GM18511 (cell line): ENCODE measurements around the gene CFAP99.
"Not testable (repeated sequence)": the region's sequence is repeated elsewhere in the genome, so short reads cannot be mapped to it uniquely, and the experiment has no call there.

ENCODE experiments used
- ATAC-seq: cut with Tn5 transposase; IDR thresholded peaks from one replicate; pipeline ENCODE4 v1.9.1; 2021; ENCODE audit warnings: mild to moderate bottlenecking, moderate library complexity; ENCODE audit not compliant: unreplicated experiment

Gene CFAP99

GRCh38 chr4:2465032-2465431, 46.3 kb downstream of the CFAP99 start:
- ATAC-seq = no peak

- ATAC-seq = not testable (repeated sequence)
These were observed 46.8 kb downstream of the CFAP99 start for GRCh38 chr4:2465544-2465943.

- peak; percentile 82 for ATAC-seq
These were observed 49.9 kb downstream of the CFAP99 start, which contains the start of gene RNF4 for GRCh38 chr4:2468456-2469191. TSS of gene RNF4 (plus strand) at chr4:2469106. CDS start at chr4:2490494, 21,388 bp downstream.

- peak; percentile 66 for ATAC-seq
These were observed 50.6 kb downstream of the CFAP99 start for GRCh38 chr4:2469192-2469984.

GRCh38 chr4:2470791-2471190, 52.0 kb downstream of the CFAP99 start:
- no peak for ATAC-seq

- no peak for ATAC-seq
These were observed 53.4 kb downstream of the CFAP99 start for GRCh38 chr4:2472187-2472586.

GRCh38 chr4:2478229-2478628, 59.5 kb downstream of the CFAP99 start:
- ATAC-seq = no peak

- ATAC-seq = no peak
These were observed 61.9 kb downstream of the CFAP99 start for GRCh38 chr4:2480649-2481048.

- ATAC-seq = no peak
These were observed 63.4 kb downstream of the CFAP99 start for GRCh38 chr4:2482192-2482591.

GRCh38 chr4:2482693-2483092, 63.9 kb downstream of the CFAP99 start:
- peak; percentile 57 for ATAC-seq

GRCh38 chr4:2483237-2483636, 64.5 kb downstream of the CFAP99 start:
- ATAC-seq = no peak

- no peak for ATAC-seq
These were observed 65.4 kb downstream of the CFAP99 start for GRCh38 chr4:2484185-2484584.

- ATAC-seq = peak; percentile 68
These were observed 66.2 kb downstream of the CFAP99 start for GRCh38 chr4:2484993-2485392.

GRCh38 chr4:2485956-2486355, 67.2 kb downstream of the CFAP99 start:
- no peak for ATAC-seq

GRCh38 chr4:2486981-2487380, 68.2 kb downstream of the CFAP99 start:
- no peak for ATAC-seq

- ATAC-seq = peak; percentile 66
These were observed 68.9 kb downstream of the CFAP99 start for GRCh38 chr4:2487632-2488031.

- no peak for ATAC-seq
These were observed 70.5 kb downstream of the CFAP99 start for GRCh38 chr4:2489081-2489805.

GRCh38 chr4:2489841-2490552, 71.2 kb downstream of the CFAP99 start:
- no peak for ATAC-seq

- no peak for ATAC-seq
These were observed 74.2 kb downstream of the CFAP99 start for GRCh38 chr4:2492970-2493369.

GRCh38 chr4:2494992-2495391, 76.2 kb downstream of the CFAP99 start:
- ATAC-seq = no peak

- peak; percentile 40 for ATAC-seq
These were observed 78.6 kb downstream of the CFAP99 start for GRCh38 chr4:2497324-2497723.
